WTC11 (cell line): ENCODE data around the gene MAPKAPK5.

Experiments used
- CBFB ChIP-seq: sonication (generic); formaldehyde crosslinking; IDR thresholded peaks from 2 replicates; pipeline ENCODE4 v1.8.1; 2022; ENCODE audit warnings: mild to moderate bottlenecking, low read depth, missing genetic modification reagents
- CREB1 ChIP-seq: sonication (generic); formaldehyde crosslinking; IDR thresholded peaks from 2 replicates; pipeline ENCODE4 v1.8.0; 2023; ENCODE audit warnings: mild to moderate bottlenecking, missing genetic modification reagents
- CTCF ChIP-seq: fragments of 200-600 bp; IDR thresholded peaks from 2 replicates; pipeline ENCODE4 v1.8.0; 2022; ENCODE audit warnings: antibody characterized with exemption
- JUN ChIP-seq: sonication (generic); formaldehyde crosslinking; IDR thresholded peaks from 2 replicates; pipeline ENCODE4 v1.8.0; 2023; ENCODE audit warnings: mild to moderate bottlenecking, missing genetic modification reagents
- NR1H2 ChIP-seq: sonication (generic); formaldehyde crosslinking; IDR thresholded peaks from 2 replicates; pipeline ENCODE4 v1.9.0; 2021; ENCODE audit warnings: mild to moderate bottlenecking, moderate library complexity, missing genetic modification reagents
- NR3C1 ChIP-seq: sonication (generic); formaldehyde crosslinking; conservative IDR thresholded peaks from 2 replicates; pipeline ENCODE4 v1.8.1; 2023; ENCODE audit warnings: low read depth, mild to moderate bottlenecking, missing genetic modification reagents
- ZNF263 ChIP-seq: sonication (generic); formaldehyde crosslinking; IDR thresholded peaks from 2 replicates; pipeline ENCODE4 v1.8.1; 2022; ENCODE audit warnings: low read depth, mild to moderate bottlenecking, moderate library complexity, missing genetic modification reagents
- TF ChIP-seq, protein P1 (sequence below): sonication (generic); formaldehyde crosslinking; IDR thresholded peaks from 2 replicates; pipeline ENCODE4 v1.8.0; 2022; ENCODE audit warnings: mild to moderate bottlenecking, missing genetic modification reagents
- TF ChIP-seq, protein P2 (sequence below): sonication (generic); formaldehyde crosslinking; conservative IDR thresholded peaks from 2 replicates; pipeline ENCODE4 v1.8.1; 2022; ENCODE audit warnings: mild to moderate bottlenecking, missing genetic modification reagents
- TF ChIP-seq, protein P3 (sequence below): sonication (generic); formaldehyde crosslinking; IDR thresholded peaks from 2 replicates; pipeline ENCODE4 v1.8.1; 2023; ENCODE audit warnings: mild to moderate bottlenecking, missing genetic modification reagents, moderate library complexity
- TF ChIP-seq, protein P4 (sequence below): sonication (generic); formaldehyde crosslinking; IDR thresholded peaks from 2 replicates; pipeline ENCODE4 v1.8.1; 2023; ENCODE audit warnings: mild to moderate bottlenecking, missing genetic modification reagents
- TF ChIP-seq, protein P5 (sequence below): sonication (generic); formaldehyde crosslinking; IDR thresholded peaks from 2 replicates; pipeline ENCODE4 v1.8.1; 2022; ENCODE audit warnings: mild to moderate bottlenecking, missing genetic modification reagents, moderate library complexity, borderline replicate concordance

DNA sequence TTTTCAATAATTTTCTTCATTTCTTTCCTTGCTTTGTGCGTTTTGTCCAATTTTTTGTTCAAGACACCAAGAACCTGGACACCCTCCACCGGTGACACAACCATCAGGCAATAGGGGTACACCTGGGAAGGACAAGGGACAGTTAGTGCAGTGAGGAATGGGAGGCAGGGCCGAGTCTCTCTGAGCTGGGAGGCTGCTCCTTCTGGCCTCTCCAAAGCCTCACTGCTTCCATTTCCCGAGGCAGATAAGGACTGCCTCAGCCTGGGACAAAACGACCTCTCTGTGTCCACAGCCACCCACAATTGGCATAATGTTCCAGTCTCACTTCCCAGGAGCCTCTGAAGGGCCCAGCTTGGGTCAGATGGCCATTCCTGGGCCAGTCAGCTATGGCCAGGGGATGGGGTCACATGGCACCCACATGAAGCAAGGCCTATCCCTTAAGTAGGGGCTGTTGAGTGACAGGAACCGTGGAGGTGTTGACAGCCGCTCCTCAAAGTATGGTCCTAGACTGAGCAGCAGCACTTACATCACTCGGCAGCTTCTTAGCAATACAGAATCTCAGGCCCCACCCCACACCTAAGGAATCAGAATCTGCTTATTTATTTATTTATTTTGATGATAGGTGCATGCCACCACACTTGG, 13.6 kb upstream of the MAPKAPK5 start:
- TF ChIP-seq CREB1 (CRISPR knock-in tag) = no peak
- TF ChIP-seq CBFB (CRISPR knock-in tag) = no peak
- TF ChIP-seq, protein P1, sequence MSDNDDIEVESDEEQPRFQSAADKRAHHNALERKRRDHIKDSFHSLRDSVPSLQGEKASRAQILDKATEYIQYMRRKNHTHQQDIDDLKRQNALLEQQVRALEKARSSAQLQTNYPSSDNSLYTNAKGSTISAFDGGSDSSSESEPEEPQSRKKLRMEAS (CRISPR knock-in tag) = no peak
- no peak for TF ChIP-seq JUN (CRISPR knock-in tag)
- TF ChIP-seq, protein P2, sequence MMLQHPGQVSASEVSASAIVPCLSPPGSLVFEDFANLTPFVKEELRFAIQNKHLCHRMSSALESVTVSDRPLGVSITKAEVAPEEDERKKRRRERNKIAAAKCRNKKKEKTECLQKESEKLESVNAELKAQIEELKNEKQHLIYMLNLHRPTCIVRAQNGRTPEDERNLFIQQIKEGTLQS = no peak
- no peak for TF ChIP-seq CTCF
- TF ChIP-seq, protein P3, sequence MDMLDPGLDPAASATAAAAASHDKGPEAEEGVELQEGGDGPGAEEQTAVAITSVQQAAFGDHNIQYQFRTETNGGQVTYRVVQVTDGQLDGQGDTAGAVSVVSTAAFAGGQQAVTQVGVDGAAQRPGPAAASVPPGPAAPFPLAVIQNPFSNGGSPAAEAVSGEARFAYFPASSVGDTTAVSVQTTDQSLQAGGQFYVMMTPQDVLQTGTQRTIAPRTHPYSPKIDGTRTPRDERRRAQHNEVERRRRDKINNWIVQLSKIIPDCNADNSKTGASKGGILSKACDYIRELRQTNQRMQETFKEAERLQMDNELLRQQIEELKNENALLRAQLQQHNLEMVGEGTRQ (CRISPR knock-in tag) = no peak
- no peak for TF ChIP-seq NR1H2
- TF ChIP-seq NR3C1 (CRISPR knock-in tag) = no peak
- TF ChIP-seq, protein P4, sequence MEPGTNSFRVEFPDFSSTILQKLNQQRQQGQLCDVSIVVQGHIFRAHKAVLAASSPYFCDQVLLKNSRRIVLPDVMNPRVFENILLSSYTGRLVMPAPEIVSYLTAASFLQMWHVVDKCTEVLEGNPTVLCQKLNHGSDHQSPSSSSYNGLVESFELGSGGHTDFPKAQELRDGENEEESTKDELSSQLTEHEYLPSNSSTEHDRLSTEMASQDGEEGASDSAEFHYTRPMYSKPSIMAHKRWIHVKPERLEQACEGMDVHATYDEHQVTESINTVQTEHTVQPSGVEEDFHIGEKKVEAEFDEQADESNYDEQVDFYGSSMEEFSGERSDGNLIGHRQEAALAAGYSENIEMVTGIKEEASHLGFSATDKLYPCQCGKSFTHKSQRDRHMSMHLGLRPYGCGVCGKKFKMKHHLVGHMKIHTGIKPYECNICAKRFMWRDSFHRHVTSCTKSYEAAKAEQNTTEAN (CRISPR knock-in tag) = no peak
- TF ChIP-seq ZNF263 (CRISPR knock-in tag) = no peak
- TF ChIP-seq, protein P5, sequence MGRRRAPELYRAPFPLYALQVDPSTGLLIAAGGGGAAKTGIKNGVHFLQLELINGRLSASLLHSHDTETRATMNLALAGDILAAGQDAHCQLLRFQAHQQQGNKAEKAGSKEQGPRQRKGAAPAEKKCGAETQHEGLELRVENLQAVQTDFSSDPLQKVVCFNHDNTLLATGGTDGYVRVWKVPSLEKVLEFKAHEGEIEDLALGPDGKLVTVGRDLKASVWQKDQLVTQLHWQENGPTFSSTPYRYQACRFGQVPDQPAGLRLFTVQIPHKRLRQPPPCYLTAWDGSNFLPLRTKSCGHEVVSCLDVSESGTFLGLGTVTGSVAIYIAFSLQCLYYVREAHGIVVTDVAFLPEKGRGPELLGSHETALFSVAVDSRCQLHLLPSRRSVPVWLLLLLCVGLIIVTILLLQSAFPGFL (CRISPR knock-in tag) = no peak
